HCT116 (cell line): ENCODE data around the gene HOXB3. TPM values are rescaled to one million over a fixed set of nuclear protein-coding genes. Genes with fewer than 3 reads are reported as not detected.

Experiments
- ATAC-seq: fragments of 200-7000 bp; cut with Tn5 transposase; 2 replicates; pipeline ENCODE4 v1.9.1; 2020; ENCODE audit warnings: mild to moderate bottlenecking, moderate library complexity
- BruUV-seq: library from RNA; stranded (reverse); fragments of 400-500 nt; replicated peaks from 2 replicates; lab custom pipeline; 2021; lab: Mats Ljungman, UMichigan
- CTCF ChIA-PET: fragments of 300-600 bp; sonication (Branson Sonifier 250); formaldehyde crosslinking; loops from one replicate; lab custom pipeline; 2021; ENCODE audit warnings: antibody characterized with exemption; lab: Charles Lee
- POLR2A ChIA-PET: fragments of 300-600, 350-600 bp; sonication (Branson Sonifier 250); formaldehyde crosslinking; loops from one replicate; lab custom pipeline; 2021; ENCODE audit warnings: antibody characterized with exemption; lab: Charles Lee
- RAD21 ChIA-PET, 2 experiments: fragments of 300-600 bp; sonication (Branson Sonifier 250); formaldehyde crosslinking; loops; one replicate each; lab custom pipeline; 2023; ENCODE audit warnings: low total read pairs in 2 of 2; ENCODE audit not compliant: uncharacterized antibody in 2 of 2, unreplicated experiment in 2 of 2, low non-redundant PET in 1 of 2; lab: Charles Lee
- DNase-seq: peaks from one replicate; pipeline ENCODE4 v3.0.0-alpha.2; 2010; ENCODE audit warnings: low read depth, low spot score
- H2AFZ ChIP-seq: fragments of 200-600 bp; shearing (Covaris generic), sonication (generic); 2 replicates; pipeline ENCODE4 v1.6.1; 2017; ENCODE audit warnings: low read depth, mixed run types, mixed read lengths, antibody characterized with exemption, low read length; ENCODE audit not compliant: poor library complexity, severe bottlenecking
- H3K27ac ChIP-seq: 2 replicates; pipeline ENCODE4 v1.5.1; 2012; ENCODE audit warnings: low read depth, low read length
- H3K27me3 ChIP-seq: fragments of 200-600 bp; sonication (generic); 2 replicates; pipeline ENCODE4 v1.6.1; 2016; ENCODE audit warnings: mixed run types, low read length, mixed read lengths; ENCODE audit not compliant: insufficient read depth
- H3K36me3 ChIP-seq, 2 experiments: fragments of 200-500 bp in 1 of 2; fragments of 200-600 bp in 1 of 2; sonication (Bioruptor generic) in 1 of 2; sonication (generic) in 1 of 2; 2 replicates each; pipeline versions ENCODE4 v1.5.1 to v1.6.1; 2014 to 2016; ENCODE audit warnings: low read length in 2 of 2, inconsistent platforms in 1 of 2, mixed read lengths in 1 of 2, mixed run types in 1 of 2; ENCODE audit not compliant: insufficient read depth in 2 of 2, control insufficient read depth in 1 of 2
- H3K4me1 ChIP-seq, 2 experiments: fragments of 200-600 bp in 1 of 2; sonication (generic) in 1 of 2; 2 replicates each; pipeline versions ENCODE4 v1.5.1 to v1.6.1; 2012 to 2017; ENCODE audit warnings: low read length in 2 of 2, inconsistent platforms in 1 of 2, mild to moderate bottlenecking in 1 of 2, mixed read lengths in 1 of 2, mixed run types in 1 of 2, moderate library complexity in 1 of 2; ENCODE audit not compliant: insufficient read depth in 2 of 2, control insufficient read depth in 1 of 2
- H3K4me2 ChIP-seq: fragments of 200-600 bp; sonication (generic); 2 replicates; pipeline ENCODE4 v1.6.1; 2017; ENCODE audit warnings: mixed run types, low read length, mixed read lengths
- H3K4me3 ChIP-seq, 2 experiments: fragments of 200-600 bp in 1 of 2; sonication (generic) in 1 of 2; replicated peaks in 1 of 2; 2 replicates each; pipeline ENCODE4 v1.5.1; 2011 to 2016; ENCODE audit warnings: low read length in 2 of 2, control low read depth in 1 of 2, low read depth in 1 of 2, mild to moderate bottlenecking in 1 of 2, mixed read lengths in 1 of 2, mixed run types in 1 of 2
- H3K79me2 ChIP-seq: fragments of 200-600 bp; sonication (generic); 2 replicates; pipeline ENCODE4 v1.6.1; 2017; ENCODE audit warnings: mild to moderate bottlenecking, mixed run types, low read length, moderate library complexity, mixed read lengths; ENCODE audit not compliant: insufficient read depth
- H3K9ac ChIP-seq: fragments of 200-600 bp; sonication (generic); 2 replicates; pipeline ENCODE4 v1.6.1; 2016; ENCODE audit warnings: low read length, mixed read lengths
- H3K9me2 ChIP-seq: fragments of 200-600 bp; sonication (generic), shearing (Covaris generic); 2 replicates; pipeline ENCODE4 v1.6.1; 2017; ENCODE audit warnings: mixed run types, mild to moderate bottlenecking, moderate library complexity; ENCODE audit not compliant: insufficient read depth
- H3K9me3 ChIP-seq, 2 experiments: fragments of 200-500 bp in 1 of 2; fragments of 200-600 bp in 1 of 2; sonication (Bioruptor generic) in 1 of 2; sonication (generic) in 1 of 2; 2 replicates each; pipeline ENCODE4 v1.6.1; 2014 to 2017; ENCODE audit warnings: low read length in 2 of 2, mixed read lengths in 2 of 2, inconsistent platforms in 1 of 2, low read depth in 1 of 2, mild to moderate bottlenecking in 1 of 2, mixed run types in 1 of 2, moderate library complexity in 1 of 2; ENCODE audit not compliant: control insufficient read depth in 1 of 2, insufficient read depth in 1 of 2
- H4K20me1 ChIP-seq: fragments of 200-600 bp; sonication (generic), shearing (Covaris generic); 2 replicates; pipeline ENCODE4 v1.6.1; 2017; ENCODE audit warnings: mixed run types, mild to moderate bottlenecking, moderate library complexity; ENCODE audit not compliant: insufficient read depth
- CTCF ChIP-seq, 3 experiments: fragments of 200-600 bp in 1 of 3; sonication (generic) in 1 of 3; IDR thresholded peaks in 2 of 3; conservative IDR thresholded peaks in 1 of 3; 2 replicates each; pipeline ENCODE4 v1.5.1; 2012 to 2017; ENCODE audit warnings: low read depth in 2 of 3, low read length in 2 of 3, antibody characterized with exemption in 1 of 3, borderline replicate concordance in 1 of 3, control low read depth in 1 of 3, mild to moderate bottlenecking in 1 of 3, mixed read lengths in 1 of 3, mixed run types in 1 of 3, moderate library complexity in 1 of 3; ENCODE audit not compliant: insufficient read depth in 1 of 3
- EGR1 ChIP-seq: IDR thresholded peaks from 2 replicates; pipeline ENCODE4 v1.6.1; 2012; ENCODE audit warnings: low read depth
- JUND ChIP-seq: IDR thresholded peaks from 2 replicates; pipeline ENCODE4 v1.6.1; 2012
- SP1 ChIP-seq: IDR thresholded peaks from 2 replicates; pipeline ENCODE4 v1.6.1; 2012; ENCODE audit warnings: low read depth
- YY1 ChIP-seq: IDR thresholded peaks from 2 replicates; pipeline ENCODE4 v1.6.1; 2011; ENCODE audit warnings: low read length, low read depth, moderate library complexity, mild to moderate bottlenecking; ENCODE audit not compliant: insufficient replicate concordance; ENCODE audit errors: extremely low read depth
- intact Hi-C: fragments of 100-400 bp; cut with micrococcal nuclease; formaldehyde crosslinking; loops from 2 replicates; pipeline ENCODE4 v1.10.0; 2022
- total RNA-seq: library from RNA; stranded (reverse); gene quantifications from one replicate; pipeline ENCODE4 v1.2.1, GENCODE V29; 2021; ENCODE audit not compliant: unreplicated experiment

The HOXB3 gene
- total RNA-seq, 1 experiment from 2014 or later, result 19.8 TPM

DNA sequence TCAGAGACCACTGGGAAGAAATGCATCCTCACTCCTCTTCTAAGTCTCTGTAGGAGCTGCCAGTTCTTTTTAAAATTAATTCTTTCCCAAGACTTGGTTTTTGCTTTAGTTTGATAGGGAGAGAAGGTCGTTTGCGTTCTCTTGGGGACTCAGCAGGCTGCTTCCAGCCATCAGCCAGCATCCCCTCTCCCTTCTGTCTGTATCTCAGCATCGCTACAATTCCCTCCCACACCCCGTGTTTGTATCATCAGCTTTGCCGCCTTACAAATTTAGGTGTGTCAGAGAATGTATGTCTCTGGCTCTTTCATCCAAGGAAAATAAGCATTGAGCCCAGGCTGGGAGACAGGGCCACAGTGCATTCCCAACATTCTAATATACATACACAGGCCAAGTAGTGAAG lies 9.3 kb upstream of the HOXB3 start (continued):
- TF ChIP-seq CTCF (IDR thresholded peaks at IDR 0.05 in 2 of 3, conservative IDR thresholded peaks at IDR 0.05 in 1 of 3; ENCODE audit: borderline replicate concordance in 1 of 3, insufficient read depth in 1 of 3, low read depth in 2 of 3, low read length in 2 of 3), result no peak
- TF ChIP-seq JUND, result no peak
- no peak for TF ChIP-seq YY1
- no peak for TF ChIP-seq EGR1
- no peak for TF ChIP-seq SP1

GRCh38 chr17:48598736-48599135 lies 8.7 kb upstream of the HOXB3 start:
- CTCF ChIA-PET, result no interaction called here
- Histone ChIP-seq H4K20me1 (peaks cover 4% of the 10 kb centered on the region; the same call in 1 of the 2 replicates), H3K9me2 (no peaks in the 10 kb centered on the region), H3K27ac (no peak overlapping the region), H3K4me3 (no peak overlapping the region), H3K36me3 (peaks cover 26 to 27% of the 10 kb centered on the region in 2 experiments; a peak in 3 of 4 replicates), H3K79me2 (peaks cover 100% of the 10 kb centered on the region), H3K9ac (no peak overlapping the region), H3K4me1 (peaks cover 23 to 32% of the 10 kb centered on the region in 2 experiments), H3K9me3 (no peaks in the 10 kb centered on the region), H3K4me2 (no peak overlapping the region), H3K27me3 (no peaks in the 10 kb centered on the region), H2AFZ (no peak overlapping the region)
- BruUV-seq, result no TSS peak
- POLR2A ChIA-PET, result no interaction called here
- RAD21 ChIA-PET, result interaction anchor here in 1 of 2 experiments (0.6 kb wide), 1 partner anchor 16 kb away, joined by 4 read pairs; no protein-coding TSS in a partner anchor
- no peak for TF ChIP-seq CTCF (IDR thresholded peaks at IDR 0.05 in 2 of 3, conservative IDR thresholded peaks at IDR 0.05 in 1 of 3; ENCODE audit: borderline replicate concordance in 1 of 3, insufficient read depth in 1 of 3, low read depth in 2 of 3, low read length in 2 of 3)
- ATAC-seq (no peak), DNase-seq (no peak)
- intact Hi-C loops, result no loop called here
